Keratinocyte (primary cell): Measurements from ENCODE around the gene EPHA3. TPM values are rescaled to one million over a fixed set of nuclear protein-coding genes. Genes with fewer than 3 reads are reported as not detected.

Experiments
- DNase-seq: peaks from one replicate; pipeline ENCODE4 v3.0.0-alpha.2; 2011; ENCODE audit warnings: low read depth, missing footprints, low spot score
- FAIRE-seq: peaks from 2 replicates; lab custom pipeline; 2011; peaks lifted over from hg19 to GRCh38; lab: Jason Lieb, UNC
- H2AFZ ChIP-seq: 2 replicates; pipeline ENCODE4 v1.6.0; 2012; ENCODE audit warnings: low read length, control low read depth, inconsistent platforms; ENCODE audit not compliant: control insufficient read depth
- H3K27ac ChIP-seq: 2 replicates; pipeline ENCODE4 v1.5.1; 2011; ENCODE audit warnings: low read length; ENCODE audit not compliant: control insufficient read depth, insufficient read depth
- H3K27me3 ChIP-seq: 3 replicates; pipeline ENCODE4 v1.6.0; 2011; ENCODE audit warnings: low read length; ENCODE audit not compliant: control insufficient read depth, insufficient read depth; ENCODE audit errors: extremely low read depth
- H3K36me3 ChIP-seq, 2 experiments: 2 replicates in 1 of 2; 3 replicates in 1 of 2; pipeline ENCODE4 v1.5.1; 2011; ENCODE audit warnings: low read length in 2 of 2, mild to moderate bottlenecking in 1 of 2; ENCODE audit not compliant: control insufficient read depth in 2 of 2, insufficient read depth in 2 of 2; ENCODE audit errors: extremely low read depth in 1 of 2
- H3K4me1 ChIP-seq: 3 replicates; pipeline ENCODE4 v1.5.1; 2011; ENCODE audit warnings: low read length; ENCODE audit not compliant: control insufficient read depth, insufficient read depth; ENCODE audit errors: extremely low read depth
- H3K4me2 ChIP-seq: 3 replicates; pipeline ENCODE4 v1.6.0; 2011; ENCODE audit warnings: low read depth, low read length; ENCODE audit not compliant: control insufficient read depth, insufficient read depth; ENCODE audit errors: extremely low read depth
- H3K4me3 ChIP-seq, 3 experiments: fragments of 200-600 bp in 1 of 3; sonication (generic) in 1 of 3; 2 replicates in 2 of 3; 3 replicates in 1 of 3; pipeline ENCODE4 v1.5.1; 2011 to 2016; ENCODE audit warnings: low read length in 3 of 3, mild to moderate bottlenecking in 3 of 3, control low read depth in 2 of 3, inconsistent platforms in 1 of 3, low read depth in 1 of 3, mixed read lengths in 1 of 3, mixed run types in 1 of 3, moderate library complexity in 1 of 3; ENCODE audit not compliant: control insufficient read depth in 2 of 3, insufficient read depth in 2 of 3; ENCODE audit errors: extremely low read depth in 1 of 3
- H3K79me2 ChIP-seq: 2 replicates; pipeline ENCODE4 v1.6.0; 2012; ENCODE audit warnings: low read length; ENCODE audit not compliant: control insufficient read depth, insufficient read depth
- H3K9ac ChIP-seq: 3 replicates; pipeline ENCODE4 v1.6.0; 2011; ENCODE audit warnings: low read length; ENCODE audit not compliant: control insufficient read depth, insufficient read depth; ENCODE audit errors: extremely low read depth
- H3K9me1 ChIP-seq: 3 replicates; pipeline ENCODE4 v1.6.0; 2011; ENCODE audit warnings: low read length; ENCODE audit not compliant: control insufficient read depth, insufficient read depth; ENCODE audit errors: extremely low read depth
- H3K9me3 ChIP-seq: 2 replicates; pipeline ENCODE4 v1.5.1; 2012; ENCODE audit warnings: low read depth, low read length; ENCODE audit not compliant: control insufficient read depth
- H4K20me1 ChIP-seq: 3 replicates; pipeline ENCODE4 v1.6.0; 2011; ENCODE audit warnings: low read length; ENCODE audit not compliant: control insufficient read depth, insufficient read depth; ENCODE audit errors: extremely low read depth
- EZH2 ChIP-seq: IDR thresholded peaks from one replicate; pipeline ENCODE4 v1.6.1; 2012; ENCODE audit warnings: inconsistent platforms, mild to moderate bottlenecking, low read length, moderate library complexity
- dilution Hi-C: fragments of 300-500 bp; cut with MboI; formaldehyde crosslinking; loops from one replicate; pipeline ENCODE4 v1.7.0; 2020; ENCODE audit warnings: low sequenced_read_pairs; ENCODE audit not compliant: extremely low pct_ligation_motif_present
- polyA plus RNA-seq, 5 experiments: library from polyadenylated mRNA; depleted of rRNA in 3 of 5; stranded (reverse) in 3 of 5; stranded (forward) in 1 of 5; unstranded in 1 of 5; fragments of >200 nt; gene quantifications; 1 replicate in 1 of 5; 2 replicates in 3 of 5; 3 replicates in 1 of 5; pipeline versions ENCODE4 v1.2.1 to v1.2.3, GENCODE V29; 2011 to 2012; ENCODE audit warnings: missing spikeins in 2 of 5, low read depth in 1 of 5, low replicate concordance in 1 of 5
- TF ChIP-seq, protein P1 (sequence below), 3 experiments: IDR thresholded peaks in 1 of 3; conservative IDR thresholded peaks in 1 of 3; optimal IDR thresholded peaks in 1 of 3; 2 replicates in 2 of 3; 3 replicates in 1 of 3; pipeline versions ENCODE3 to v1.5.1; 2011; ENCODE audit warnings: low read length in 3 of 3, mild to moderate bottlenecking in 3 of 3, moderate library complexity in 2 of 3, control low read depth in 1 of 3, inconsistent platforms in 1 of 3; ENCODE audit not compliant: insufficient read depth in 2 of 3; ENCODE audit errors: extremely low read depth in 1 of 3

Gene EPHA3
- polyA plus RNA-seq, 1 donor (not counting 4 experiments of a cell fraction or from before 2014, with no cell fraction given), result 0.13 TPM

DNA sequence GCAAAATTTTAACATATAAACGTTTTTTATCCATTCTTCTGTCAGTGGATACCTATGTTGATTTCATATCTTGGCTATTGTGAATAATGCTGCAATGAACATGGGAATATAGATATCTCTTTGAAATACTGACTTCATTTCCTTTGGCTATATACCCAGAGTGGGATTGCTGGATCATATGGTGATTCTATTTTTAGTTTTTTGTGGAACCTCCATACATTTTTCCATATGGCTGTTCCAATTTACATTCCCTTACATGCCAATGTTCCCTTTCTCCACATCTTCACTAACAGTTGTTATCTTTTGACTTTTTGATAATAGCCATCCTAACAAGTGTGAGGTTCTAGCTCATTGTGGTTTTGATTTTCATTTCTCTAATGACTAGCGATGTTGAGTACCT is 344.6 kb downstream of the EPHA3 start:
- no peak overlapping the region for H3K9ac ChIP-seq
- dilution Hi-C loops, result no loop called here
- H3K4me3 ChIP-seq, result no peak overlapping the region
- TF ChIP-seq EZH2, result no peak
- TF ChIP-seq, protein P1, sequence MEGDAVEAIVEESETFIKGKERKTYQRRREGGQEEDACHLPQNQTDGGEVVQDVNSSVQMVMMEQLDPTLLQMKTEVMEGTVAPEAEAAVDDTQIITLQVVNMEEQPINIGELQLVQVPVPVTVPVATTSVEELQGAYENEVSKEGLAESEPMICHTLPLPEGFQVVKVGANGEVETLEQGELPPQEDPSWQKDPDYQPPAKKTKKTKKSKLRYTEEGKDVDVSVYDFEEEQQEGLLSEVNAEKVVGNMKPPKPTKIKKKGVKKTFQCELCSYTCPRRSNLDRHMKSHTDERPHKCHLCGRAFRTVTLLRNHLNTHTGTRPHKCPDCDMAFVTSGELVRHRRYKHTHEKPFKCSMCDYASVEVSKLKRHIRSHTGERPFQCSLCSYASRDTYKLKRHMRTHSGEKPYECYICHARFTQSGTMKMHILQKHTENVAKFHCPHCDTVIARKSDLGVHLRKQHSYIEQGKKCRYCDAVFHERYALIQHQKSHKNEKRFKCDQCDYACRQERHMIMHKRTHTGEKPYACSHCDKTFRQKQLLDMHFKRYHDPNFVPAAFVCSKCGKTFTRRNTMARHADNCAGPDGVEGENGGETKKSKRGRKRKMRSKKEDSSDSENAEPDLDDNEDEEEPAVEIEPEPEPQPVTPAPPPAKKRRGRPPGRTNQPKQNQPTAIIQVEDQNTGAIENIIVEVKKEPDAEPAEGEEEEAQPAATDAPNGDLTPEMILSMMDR (optimal IDR thresholded peaks at IDR 0.05 in 1 of 3, IDR thresholded peaks at IDR 0.05 in 1 of 3, conservative IDR thresholded peaks at IDR 0.05 in 1 of 3; ENCODE audit: extremely low read depth in 1 of 3, insufficient read depth in 2 of 3, low read length in 3 of 3), result no peak
- no peak overlapping the region for H3K27ac ChIP-seq
- no peak for DNase-seq
- H3K79me2 ChIP-seq, result no peaks in the 10 kb centered on the region
- no peaks in the 10 kb centered on the region for H3K4me1 ChIP-seq
- H3K9me1 ChIP-seq, result no peaks in the 10 kb centered on the region
- peaks cover 2% of the 10 kb centered on the region for H3K9me3 ChIP-seq
- H3K4me2 ChIP-seq, result no peak overlapping the region
- no peaks in the 10 kb centered on the region for H3K36me3 ChIP-seq
- H3K27me3 ChIP-seq, result no peaks in the 10 kb centered on the region
- H4K20me1 ChIP-seq, result no peaks in the 10 kb centered on the region
- H2AFZ ChIP-seq, result no peak overlapping the region
- FAIRE-seq, result no peak

DNA sequence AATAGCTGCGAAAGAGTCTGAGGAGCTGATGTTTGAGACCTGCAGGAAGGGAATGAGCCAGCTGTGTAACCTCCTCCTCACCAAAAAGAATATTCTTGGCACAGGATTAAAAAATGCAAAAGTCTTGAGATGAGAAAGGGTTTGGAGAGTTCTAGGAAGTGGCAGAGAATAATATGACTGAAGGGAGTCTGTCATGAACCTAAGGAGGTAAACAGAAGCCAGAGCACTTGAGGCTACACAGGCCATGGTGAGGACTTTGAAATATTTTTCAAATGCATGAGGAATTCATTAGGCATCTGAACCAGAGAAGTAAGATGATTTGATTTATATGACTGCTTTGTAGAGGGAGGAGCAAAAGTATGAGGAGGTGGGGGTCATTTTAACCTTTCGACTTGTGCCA is 347.8 kb downstream of the EPHA3 start:
- no peak overlapping the region for H3K4me3 ChIP-seq

More for the DNA sequence above, 347.8 kb downstream of the EPHA3 start:
- H3K27ac ChIP-seq, result no peak overlapping the region
- dilution Hi-C loops, result no loop called here
- no peaks in the 10 kb centered on the region for H3K27me3 ChIP-seq
- H3K9me1 ChIP-seq, result no peaks in the 10 kb centered on the region
- H4K20me1 ChIP-seq, result no peaks in the 10 kb centered on the region
- H3K4me2 ChIP-seq, result no peak overlapping the region
- H3K4me1 ChIP-seq, result no peaks in the 10 kb centered on the region
- no peaks in the 10 kb centered on the region for H3K36me3 ChIP-seq
- FAIRE-seq (no peak), DNase-seq (no peak)
- no peak for TF ChIP-seq EZH2
- TF ChIP-seq, protein P1 (optimal IDR thresholded peaks at IDR 0.05 in 1 of 3, IDR thresholded peaks at IDR 0.05 in 1 of 3, conservative IDR thresholded peaks at IDR 0.05 in 1 of 3; ENCODE audit: extremely low read depth in 1 of 3, insufficient read depth in 2 of 3, low read length in 3 of 3), result no peak
- H2AFZ ChIP-seq, result no peak overlapping the region
- no peaks in the 10 kb centered on the region for H3K9me3 ChIP-seq
- no peaks in the 10 kb centered on the region for H3K79me2 ChIP-seq
- no peak overlapping the region for H3K9ac ChIP-seq
